GM12878 (cell line): Measurements from ENCODE around the gene PFDN4. TPM values are rescaled to one million over a fixed set of nuclear protein-coding genes. Genes with fewer than 3 reads are reported as not detected.
"Not testable (repeated sequence)": the region's sequence is repeated elsewhere in the genome, so short reads cannot be mapped to it uniquely, and the experiment has no call there.

Source experiments
- ATAC-seq: fragments of 200-7000 bp; cut with Tn5 transposase; 3 replicates; pipeline ENCODE4 v1.9.1; 2020; ENCODE audit warnings: mild to moderate bottlenecking, moderate library complexity
- BruUV-seq: library from RNA; stranded (reverse); fragments of 400-500 nt; replicated peaks from 2 replicates; lab custom pipeline; 2021; lab: Mats Ljungman, UMichigan
- CTCF ChIA-PET: fragments of 300-600 bp; sonication (Branson Sonifier 250); formaldehyde crosslinking; extraction: SDS; loops from one replicate; lab custom pipeline; 2021; ENCODE audit warnings: inconsistent platforms; lab: Yijun Ruan, JAX
- POLR2A ChIA-PET: fragments of 350-600 bp; formaldehyde crosslinking; extraction: SDS; loops from one replicate; lab custom pipeline; 2021; ENCODE audit warnings: inconsistent platforms; lab: Charles Lee
- RAD21 ChIA-PET: fragments of 300-600 bp; sonication (Branson Sonifier 250); formaldehyde crosslinking; loops from one replicate; lab custom pipeline; 2023; ENCODE audit warnings: antibody characterized with exemption; ENCODE audit not compliant: unreplicated experiment; lab: Charles Lee
- SMC1A ChIA-PET: fragments of 300-600 bp; sonication (Branson Sonifier 250); formaldehyde crosslinking; loops from one replicate; lab custom pipeline; 2023; ENCODE audit not compliant: unreplicated experiment, uncharacterized antibody; lab: Charles Lee
- DNase-seq: peaks from one replicate; pipeline ENCODE4 v3.0.0-alpha.2; 2011; ENCODE audit warnings: low read depth, low spot score
- FAIRE-seq: peaks from 3 replicates; lab custom pipeline; 2011; peaks lifted over from hg19 to GRCh38; lab: Jason Lieb, UNC
- H2AFZ ChIP-seq: 2 replicates; pipeline ENCODE4 v1.6.0; 2011; ENCODE audit warnings: low read depth, low read length, control low read depth; ENCODE audit not compliant: control insufficient read depth
- H3K27ac ChIP-seq: 2 replicates; pipeline ENCODE4 v1.5.1; 2011; ENCODE audit warnings: control low read depth; ENCODE audit not compliant: control insufficient read depth, insufficient read depth
- H3K27me3 ChIP-seq, 2 experiments: replicated peaks in 1 of 2; 2 replicates each; pipeline versions ENCODE4 v1.6.0 to v1.6.1; 2011; ENCODE audit warnings: low read length in 1 of 2; ENCODE audit not compliant: control insufficient read depth in 2 of 2, insufficient read depth in 2 of 2
- H3K36me3 ChIP-seq, 2 experiments: 2 replicates each; pipeline ENCODE4 v1.5.1; 2011; ENCODE audit warnings: low read length in 1 of 2; ENCODE audit not compliant: control insufficient read depth in 2 of 2, insufficient read depth in 2 of 2
- H3K4me1 ChIP-seq: 2 replicates; pipeline ENCODE4 v1.6.1; 2011; ENCODE audit warnings: mild to moderate bottlenecking, low read length, moderate library complexity, mixed read lengths; ENCODE audit not compliant: control insufficient read depth, insufficient read depth
- H3K4me2 ChIP-seq: 2 replicates; pipeline ENCODE4 v1.6.0; 2011; ENCODE audit warnings: control low read depth; ENCODE audit not compliant: control insufficient read depth, insufficient read depth
- H3K4me3 ChIP-seq: fragments of 200-600 bp; sonication (generic); 2 replicates; pipeline ENCODE4 v1.5.1; 2016
- H3K79me2 ChIP-seq: 2 replicates; pipeline ENCODE4 v1.6.0; 2011; ENCODE audit warnings: low read length; ENCODE audit not compliant: control insufficient read depth, insufficient read depth
- H3K9ac ChIP-seq: 2 replicates; pipeline ENCODE4 v1.8.0; 2011; ENCODE audit warnings: low read length, control low read depth, mixed read lengths; ENCODE audit not compliant: control insufficient read depth, insufficient read depth
- H3K9me3 ChIP-seq: replicated peaks from 3 replicates; pipeline ENCODE4 v1.5.1; 2011; ENCODE audit warnings: mild to moderate bottlenecking, low read length; ENCODE audit not compliant: control insufficient read depth, insufficient read depth
- H4K20me1 ChIP-seq: 2 replicates; pipeline ENCODE4 v1.6.0; 2011; ENCODE audit not compliant: control insufficient read depth, insufficient read depth
- ATF3 ChIP-seq: IDR thresholded peaks from 2 replicates; pipeline ENCODE4 v1.6.1; 2011; ENCODE audit warnings: low read depth, mild to moderate bottlenecking, low read length, moderate library complexity, borderline replicate concordance; ENCODE audit errors: extremely low read depth
- BCL11A ChIP-seq: IDR thresholded peaks from 2 replicates; pipeline ENCODE4 v1.6.1; 2011; ENCODE audit warnings: low read depth, low read length
- ETV6 ChIP-seq, 2 experiments: fragments of 450-650 bp in 1 of 2; IDR thresholded peaks in 1 of 2; conservative IDR thresholded peaks in 1 of 2; 2 replicates each; pipeline ENCODE4 v1.6.1; 2014; ENCODE audit warnings: antibody characterized with exemption in 1 of 2, borderline replicate concordance in 1 of 2, low read depth in 1 of 2, mild to moderate bottlenecking in 1 of 2, moderate library complexity in 1 of 2
- IRF5 ChIP-seq: fragments of 450-650 bp; IDR thresholded peaks from 2 replicates; pipeline ENCODE4 v1.6.1; 2017; ENCODE audit warnings: borderline replicate concordance
- SREBF2 ChIP-seq: IDR thresholded peaks from 2 replicates; pipeline ENCODE4 v1.6.1; 2012; ENCODE audit warnings: mild to moderate bottlenecking, low read length
- ZBTB40 ChIP-seq: fragments of 450-650 bp; IDR thresholded peaks from 2 replicates; pipeline ENCODE4 v1.6.1; 2016; ENCODE audit warnings: mild to moderate bottlenecking, moderate library complexity, borderline replicate concordance
- WGBS: methylation state at CpG from one replicate; pipeline ENCODE4 v1.1.6; 2016; ENCODE audit warnings: low lambda C conversion rate; ENCODE audit not compliant: insufficient replicate concordance, insufficient coverage; ENCODE audit errors: missing lambda C conversion rate; 5-methylcytosine and 5-hydroxymethylcytosine counted together
- in situ Hi-C: fragments of 300-500 bp; cut with MboI; formaldehyde crosslinking; loops from 9 replicates; pipeline ENCODE4 v1.14.3; 2018; ENCODE audit warnings: mixed read lengths
- intact Hi-C: fragments of 100-400 bp; cut with micrococcal nuclease; formaldehyde crosslinking; loops from one replicate; pipeline ENCODE4 v1.14.2; 2022; ENCODE audit not compliant: unreplicated experiment
- polyA plus RNA-seq, 11 experiments: library from polyadenylated mRNA; depleted of rRNA in 4 of 11; unstranded in 6 of 11; stranded (reverse) in 5 of 11; fragments of >200 nt; fragmentation: Nextera tagmentation in 4 of 11; fragmentation: Illumina TruSeq in 1 of 11; extraction: Ambion mirVana in 4 of 11; extraction: Trizol in 1 of 11; gene quantifications; 1 replicate in 1 of 11; 2 replicates in 10 of 11; pipeline versions ENCODE4 v1.2.1 to v1.2.3, GENCODE V29; 2011 to 2016; ENCODE audit warnings: inconsistent platforms in 2 of 11, missing spikeins in 2 of 11, low read depth in 1 of 11
- total RNA-seq, 4 experiments: library from RNA; depleted of rRNA in 3 of 4; stranded (reverse); fragments of >200 nt in 3 of 4; fragmentation: Illumina TruSeq in 1 of 4; extraction: Trizol in 1 of 4; gene quantifications; 2 replicates each; pipeline versions ENCODE4 v1.2.1 to v1.2.3, GENCODE V29; 2013 to 2021
- TF ChIP-seq, protein P1 (sequence below): fragments of 150-350 bp; IDR thresholded peaks from 2 replicates; pipeline ENCODE4 v1.6.1; 2016; ENCODE audit warnings: low read depth, low read length

The PFDN4 gene
- total and polyA plus RNA-seq, 10 of the 15 experiments (the other 5 are each of a cell fraction or from before 2014, with no cell fraction given): 36.9 to 136 (median 82.8) TPM

DNA sequence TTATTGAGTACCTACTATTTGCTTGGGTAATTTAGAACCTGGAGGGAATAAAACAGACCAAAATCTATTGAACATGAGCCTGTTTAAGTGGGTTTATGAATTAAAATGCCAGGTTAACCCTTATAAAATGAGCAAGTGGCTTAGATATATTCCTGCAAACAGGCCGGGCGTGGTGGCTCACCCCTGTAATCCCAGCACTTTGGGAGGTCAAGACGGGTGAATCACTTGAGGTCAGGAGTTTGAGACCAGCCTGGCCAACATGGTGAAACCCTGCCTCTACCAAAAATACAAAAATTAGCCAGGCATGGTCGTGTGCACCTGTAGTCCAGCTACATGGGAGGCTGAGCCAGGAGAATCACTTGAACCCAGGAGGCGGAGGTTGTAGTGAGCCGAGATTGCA is 57.9 kb downstream of the PFDN4 start:
- H3K9me3 ChIP-seq, H3K4me1 ChIP-seq, FAIRE-seq, intact Hi-C loops, H3K79me2 ChIP-seq, in situ Hi-C loops, H3K27me3 ChIP-seq, H3K9ac ChIP-seq, H3K36me3 ChIP-seq, ATAC-seq, RAD21 ChIA-PET, H2AFZ ChIP-seq, POLR2A ChIA-PET, DNase-seq, SMC1A ChIA-PET, BruUV-seq, H3K4me3 ChIP-seq, H3K27ac ChIP-seq, H4K20me1 ChIP-seq, H3K4me2 ChIP-seq, CTCF ChIA-PET: not testable (repeated sequence)
- 0 out of 4 replicates have a peak, but pooled peaks of 1 of the 2 experiments have one; percentile 52 for TF ChIP-seq ETV6 (conservative IDR thresholded peaks at IDR 0.05 in 1 of 2, IDR thresholded peaks at IDR 0.05 in 1 of 2; ENCODE audit: borderline replicate concordance in 1 of 2, low read depth in 1 of 2)
- WGBS: 13% methylated on average over 6 of the region's 6 CpGs

- RAD21 ChIA-PET: no interaction called here
- no peak for FAIRE-seq
These were observed 59.0 kb downstream of the PFDN4 start for GRCh38 chr20:54266844-54267243.

More at GRCh38 chr20:54266844-54267243, 59.0 kb downstream of the PFDN4 start:
- no peak for DNase-seq
- Histone ChIP-seq H3K9ac (no peak overlapping the region), H3K4me1 (no peaks in the 10 kb centered on the region), H3K4me3 (no peak overlapping the region), H2AFZ (no peak overlapping the region), H3K36me3 (no peaks in the 10 kb centered on the region), H3K4me2 (no peak overlapping the region), H3K79me2 (no peaks in the 10 kb centered on the region), H3K9me3 (no peaks in the 10 kb centered on the region), H3K27me3 (no peaks in the 10 kb centered on the region), H4K20me1 (no peaks in the 10 kb centered on the region), H3K27ac (no peak overlapping the region)
- ChIA-PET POLR2A (no interaction called here), CTCF (no interaction called here), SMC1A (no interaction called here)
- BruUV-seq: no TSS peak
- ATAC-seq: no peak
- intact Hi-C loops (no loop called here), in situ Hi-C loops (no loop called here)
- TF ChIP-seq IRF5 (no peak), BCL11A (no peak), ZBTB40 (no peak), ATF3 (no peak), SREBF2 (no peak)
- TF ChIP-seq, protein P1, sequence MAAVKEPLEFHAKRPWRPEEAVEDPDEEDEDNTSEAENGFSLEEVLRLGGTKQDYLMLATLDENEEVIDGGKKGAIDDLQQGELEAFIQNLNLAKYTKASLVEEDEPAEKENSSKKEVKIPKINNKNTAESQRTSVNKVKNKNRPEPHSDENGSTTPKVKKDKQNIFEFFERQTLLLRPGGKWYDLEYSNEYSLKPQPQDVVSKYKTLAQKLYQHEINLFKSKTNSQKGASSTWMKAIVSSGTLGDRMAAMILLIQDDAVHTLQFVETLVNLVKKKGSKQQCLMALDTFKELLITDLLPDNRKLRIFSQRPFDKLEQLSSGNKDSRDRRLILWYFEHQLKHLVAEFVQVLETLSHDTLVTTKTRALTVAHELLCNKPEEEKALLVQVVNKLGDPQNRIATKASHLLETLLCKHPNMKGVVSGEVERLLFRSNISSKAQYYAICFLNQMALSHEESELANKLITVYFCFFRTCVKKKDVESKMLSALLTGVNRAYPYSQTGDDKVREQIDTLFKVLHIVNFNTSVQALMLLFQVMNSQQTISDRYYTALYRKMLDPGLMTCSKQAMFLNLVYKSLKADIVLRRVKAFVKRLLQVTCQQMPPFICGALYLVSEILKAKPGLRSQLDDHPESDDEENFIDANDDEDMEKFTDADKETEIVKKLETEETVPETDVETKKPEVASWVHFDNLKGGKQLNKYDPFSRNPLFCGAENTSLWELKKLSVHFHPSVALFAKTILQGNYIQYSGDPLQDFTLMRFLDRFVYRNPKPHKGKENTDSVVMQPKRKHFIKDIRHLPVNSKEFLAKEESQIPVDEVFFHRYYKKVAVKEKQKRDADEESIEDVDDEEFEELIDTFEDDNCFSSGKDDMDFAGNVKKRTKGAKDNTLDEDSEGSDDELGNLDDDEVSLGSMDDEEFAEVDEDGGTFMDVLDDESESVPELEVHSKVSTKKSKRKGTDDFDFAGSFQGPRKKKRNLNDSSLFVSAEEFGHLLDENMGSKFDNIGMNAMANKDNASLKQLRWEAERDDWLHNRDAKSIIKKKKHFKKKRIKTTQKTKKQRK: no peak
- WGBS: 24% methylated on average over 6 of the region's 6 CpGs
